H1 (cell line): ENCODE measurements around the gene MEDAG. TPM values are rescaled to one million over a fixed set of nuclear protein-coding genes. Genes with fewer than 3 reads are reported as not detected.
A peak's percentile ranks its signal among the peaks of the same experiment; 100 is the strongest.

ENCODE experiments used
- CTCF ChIA-PET: fragments of 300-600 bp; sonication (Branson Sonifier 250); formaldehyde crosslinking; loops from one replicate; lab custom pipeline; 2021; ENCODE audit not compliant: partially characterized antibody; lab: Charles Lee
- POLR2A ChIA-PET: fragments of 300-600 bp; sonication (Branson Sonifier 250); formaldehyde crosslinking; loops from one replicate; lab custom pipeline; 2021; ENCODE audit warnings: inconsistent platforms; ENCODE audit not compliant: partially characterized antibody; lab: Charles Lee
- DNase-seq, 2 experiments: peaks; one replicate each; pipeline versions ENCODE4 v3.0.0 to v3.0.0-alpha.2; 2010 to 2022; ENCODE audit warnings: low spot score in 2 of 2, low read depth in 1 of 2, mixed read lengths in 1 of 2
- FAIRE-seq: peaks from 2 replicates; lab custom pipeline; 2011; peaks lifted over from hg19 to GRCh38; lab: Jason Lieb, UNC
- H2AFZ ChIP-seq: 2 replicates; pipeline ENCODE4 v1.8.1; 2012; ENCODE audit warnings: low read length, inconsistent platforms
- H2AK5ac ChIP-seq: 2 replicates; pipeline ENCODE4 v1.6.1; 2013; ENCODE audit warnings: low read depth, low read length
- H2BK120ac ChIP-seq: replicated peaks from 2 replicates; pipeline ENCODE3; 2013; ENCODE audit warnings: low read depth, low read length, inconsistent platforms
- H2BK12ac ChIP-seq: 2 replicates; pipeline ENCODE4 v1.6.1; 2013; ENCODE audit warnings: low read depth, low read length
- H2BK15ac ChIP-seq: 2 replicates; pipeline ENCODE4 v1.6.1; 2013; ENCODE audit warnings: low read length
- H2BK20ac ChIP-seq: 2 replicates; pipeline ENCODE4 v1.6.1; 2013; ENCODE audit warnings: low read length
- H2BK5ac ChIP-seq: 2 replicates; pipeline ENCODE4 v1.6.1; 2013; ENCODE audit warnings: low read depth, low read length
- H3K14ac ChIP-seq: 2 replicates; pipeline ENCODE4 v1.6.1; 2013; ENCODE audit warnings: inconsistent platforms; ENCODE audit not compliant: insufficient read length
- H3K18ac ChIP-seq: 2 replicates; pipeline ENCODE4 v1.6.1; 2013; ENCODE audit warnings: low read length; ENCODE audit errors: extremely low read depth
- H3K23ac ChIP-seq: 2 replicates; pipeline ENCODE4 v1.6.1; 2013; ENCODE audit warnings: inconsistent platforms; ENCODE audit not compliant: insufficient read length
- H3K23me2 ChIP-seq: 2 replicates; pipeline ENCODE4 v1.6.1; 2013; ENCODE audit warnings: low read depth, low read length
- H3K27ac ChIP-seq: 2 replicates; pipeline ENCODE4 v1.6.1; 2011; ENCODE audit warnings: low read depth, low read length, inconsistent platforms
- H3K27me3 ChIP-seq, 4 experiments: replicated peaks in 1 of 4; 1 replicate in 1 of 4; 2 replicates in 3 of 4; pipeline versions ENCODE4 v1.6.1 to v1.8.1; 2011 to 2013; ENCODE audit warnings: low read length in 3 of 4, mild to moderate bottlenecking in 3 of 4, inconsistent platforms in 2 of 4, mixed read lengths in 2 of 4, moderate library complexity in 1 of 4; ENCODE audit not compliant: control insufficient read depth in 3 of 4, insufficient read depth in 3 of 4; ENCODE audit errors: extremely low read depth in 1 of 4
- H3K36me3 ChIP-seq, 4 experiments: 2 replicates each; pipeline versions ENCODE4 v1.6.1 to v1.8.1; 2011 to 2013; ENCODE audit warnings: mild to moderate bottlenecking in 4 of 4, low read length in 3 of 4, moderate library complexity in 2 of 4, control low read depth in 1 of 4, inconsistent platforms in 1 of 4; ENCODE audit not compliant: insufficient read depth in 4 of 4, control insufficient read depth in 2 of 4
- H3K4ac ChIP-seq: replicated peaks from 2 replicates; pipeline ENCODE3; 2013; ENCODE audit warnings: low read length, low read depth, mixed read lengths, inconsistent platforms; ENCODE audit not compliant: insufficient read length
- H3K4me1 ChIP-seq, 4 experiments: replicated peaks in 1 of 4; 1 replicate in 1 of 4; 2 replicates in 3 of 4; pipeline versions ENCODE4 v1.6.1 to v1.8.1; 2011 to 2013; ENCODE audit warnings: low read length in 3 of 4, inconsistent platforms in 2 of 4, mixed read lengths in 1 of 4; ENCODE audit not compliant: insufficient read depth in 4 of 4, control insufficient read depth in 3 of 4
- H3K4me2 ChIP-seq, 2 experiments: 2 replicates each; pipeline versions ENCODE4 v1.6.1 to v1.8.1; 2011 to 2013; ENCODE audit warnings: low read depth in 2 of 2, low read length in 2 of 2, control low read depth in 1 of 2, inconsistent platforms in 1 of 2, mild to moderate bottlenecking in 1 of 2; ENCODE audit not compliant: insufficient read depth in 1 of 2
- H3K4me3 ChIP-seq, 4 experiments: fragments of 200-600, 300-600 bp in 1 of 4; sonication (generic), shearing (Covaris generic), sonication (Bioruptor Twin) in 1 of 4; 2 replicates each; pipeline versions ENCODE4 v1.5.1 to v1.8.1; 2011 to 2016; ENCODE audit warnings: low read length in 4 of 4, low read depth in 3 of 4, control low read depth in 2 of 4, inconsistent platforms in 2 of 4, mild to moderate bottlenecking in 2 of 4, mixed read lengths in 1 of 4, moderate library complexity in 1 of 4; ENCODE audit not compliant: insufficient read depth in 2 of 4; ENCODE audit errors: extremely low read depth in 1 of 4
- H3K56ac ChIP-seq: replicated peaks from 2 replicates; pipeline ENCODE3; 2013; ENCODE audit warnings: low read depth, mild to moderate bottlenecking, mixed read lengths, low read length, inconsistent platforms; ENCODE audit not compliant: insufficient read length
- H3K79me1 ChIP-seq: 2 replicates; pipeline ENCODE4 v1.6.1; 2013; ENCODE audit warnings: low read depth, low read length, control low read depth
- H3K79me2 ChIP-seq, 2 experiments: 2 replicates each; pipeline versions ENCODE4 v1.6.1 to v1.8.1; 2012 to 2013; ENCODE audit warnings: low read length in 2 of 2, mild to moderate bottlenecking in 2 of 2, inconsistent platforms in 1 of 2; ENCODE audit not compliant: insufficient read depth in 2 of 2, control insufficient read depth in 1 of 2
- H3K9ac ChIP-seq, 4 experiments: replicated peaks in 1 of 4; 1 replicate in 1 of 4; 2 replicates in 3 of 4; pipeline versions ENCODE4 v1.6.1 to v1.8.1; 2011 to 2013; ENCODE audit warnings: low read depth in 3 of 4, low read length in 3 of 4, control low read depth in 2 of 4, mild to moderate bottlenecking in 2 of 4, moderate library complexity in 2 of 4, inconsistent platforms in 1 of 4; ENCODE audit errors: extremely low read depth in 1 of 4
- H3K9me3 ChIP-seq, 2 experiments: 2 replicates each; pipeline versions ENCODE4 v1.6.1 to v1.8.1; 2012 to 2013; ENCODE audit warnings: mild to moderate bottlenecking in 2 of 2, moderate library complexity in 2 of 2, control low read depth in 1 of 2, inconsistent platforms in 1 of 2, low read depth in 1 of 2, low read length in 1 of 2, mixed read lengths in 1 of 2; ENCODE audit not compliant: insufficient read depth in 2 of 2
- H4K20me1 ChIP-seq, 2 experiments: replicated peaks in 1 of 2; 2 replicates each; pipeline versions ENCODE3 to v1.8.1; 2011 to 2013; ENCODE audit warnings: inconsistent platforms in 2 of 2, low read length in 2 of 2, mild to moderate bottlenecking in 1 of 2; ENCODE audit not compliant: insufficient read depth in 2 of 2, control insufficient read depth in 1 of 2
- H4K5ac ChIP-seq: 2 replicates; pipeline ENCODE4 v1.6.1; 2013; ENCODE audit warnings: low read length, low read depth, mixed read lengths, inconsistent platforms; ENCODE audit not compliant: insufficient read length
- H4K8ac ChIP-seq: 2 replicates; pipeline ENCODE4 v1.8.0; 2013; ENCODE audit warnings: mild to moderate bottlenecking, moderate library complexity, low read length, inconsistent platforms; ENCODE audit not compliant: insufficient read depth; ENCODE audit errors: extremely low read depth
- H4K91ac ChIP-seq: replicated peaks from 2 replicates; pipeline ENCODE3; 2013; ENCODE audit warnings: low read length, mixed read lengths, inconsistent platforms; ENCODE audit not compliant: insufficient read length
- ASH2L ChIP-seq: fragments of 200-600, 300-600 bp; sonication (generic); IDR thresholded peaks from one replicate; pipeline ENCODE4 v1.7.1; 2017; ENCODE audit warnings: low read length
- BCL11A ChIP-seq, 2 experiments: IDR thresholded peaks; one replicate each; pipeline ENCODE4 v1.6.1; 2011; ENCODE audit warnings: low read depth in 2 of 2, low read length in 2 of 2, mild to moderate bottlenecking in 2 of 2
- CBX5 ChIP-seq: fragments of 300-800, 300-1000 bp; sonication (generic); IDR thresholded peaks from 2 replicates; pipeline ENCODE4 v1.7.1; 2016; ENCODE audit warnings: antibody characterized with exemption, low read length, low read depth
- HDAC2 ChIP-seq, 2 experiments: fragments of 300-600 bp in 1 of 2; sonication (generic) in 1 of 2; IDR thresholded peaks; 2 replicates each; pipeline ENCODE4 v1.6.1; 2011 to 2012; ENCODE audit warnings: low read depth in 2 of 2, low read length in 2 of 2, mild to moderate bottlenecking in 2 of 2, moderate library complexity in 2 of 2, borderline replicate concordance in 1 of 2, inconsistent platforms in 1 of 2
- JUN ChIP-seq: IDR thresholded peaks from 2 replicates; pipeline ENCODE4 v1.6.1; 2011; ENCODE audit warnings: low read depth, mild to moderate bottlenecking, improper control_type of control experiment, low read length
- KDM5A ChIP-seq: fragments of 200-600 bp; IDR thresholded peaks from 2 replicates; pipeline ENCODE4 v1.7.1; 2012; ENCODE audit warnings: mild to moderate bottlenecking, low read length, inconsistent platforms, mixed read lengths
- MAFK ChIP-seq: IDR thresholded peaks from 2 replicates; pipeline ENCODE4 v1.6.1; 2012; ENCODE audit warnings: low read depth, mild to moderate bottlenecking, improper control_type of control experiment, low read length
- NANOG ChIP-seq: IDR thresholded peaks from 2 replicates; pipeline ENCODE4 v1.6.1; 2011; ENCODE audit warnings: low read length, low read depth, mild to moderate bottlenecking, inconsistent platforms; ENCODE audit not compliant: insufficient read depth, poor library complexity, severe bottlenecking
- SIX5 ChIP-seq: IDR thresholded peaks from 2 replicates; pipeline ENCODE4 v1.6.1; 2011; ENCODE audit warnings: mild to moderate bottlenecking, low read depth, low read length
- SUZ12 ChIP-seq: fragments of 200-600 bp; sonication (generic); IDR thresholded peaks from 2 replicates; pipeline ENCODE4 v1.6.1; 2012; ENCODE audit warnings: mild to moderate bottlenecking, inconsistent platforms, low read length, moderate library complexity, mixed read lengths
- TEAD4 ChIP-seq: IDR thresholded peaks from 2 replicates; pipeline ENCODE4 v1.6.1; 2012; ENCODE audit warnings: low read depth, low read length, inconsistent platforms, mixed read lengths
- YY1 ChIP-seq: IDR thresholded peaks from 2 replicates; pipeline ENCODE4 v1.6.1; 2011; ENCODE audit warnings: low read depth, mild to moderate bottlenecking, low read length
- WGBS, 2 experiments: shearing (Covaris generic) in 1 of 2; methylation state at CpG; one replicate each; pipeline versions ENCODE4 v1.1.6 to v1.1.7; 2013 to 2015; ENCODE audit warnings: low lambda C conversion rate in 2 of 2, mixed read lengths in 2 of 2, inconsistent platforms in 1 of 2, low coverage in 1 of 2, missing lambda C conversion rate in 1 of 2; ENCODE audit not compliant: insufficient replicate concordance in 2 of 2, insufficient coverage in 1 of 2, insufficient read length in 1 of 2; ENCODE audit errors: extremely low coverage in 1 of 2, missing lambda C conversion rate in 1 of 2; 5-methylcytosine and 5-hydroxymethylcytosine counted together
- polyA plus RNA-seq, 7 experiments: library from polyadenylated mRNA; depleted of rRNA in 3 of 7; stranded (reverse) in 5 of 7; unstranded in 2 of 7; fragments of >200 nt in 5 of 7; fragments of 200-250 nt in 2 of 7; gene quantifications; 1 replicate in 5 of 7; 2 replicates in 1 of 7; 4 replicates in 1 of 7; pipeline versions ENCODE4 v1.2.1 to v1.2.3, GENCODE V29; 2011 to 2013; ENCODE audit warnings: missing spikeins in 2 of 7, mixed read lengths in 2 of 7
- total RNA-seq: library from RNA; stranded (reverse); fragmentation: NEBNext Ultra II Directional; extraction: Animal tissue kit (Norgen Biotek cat#: 25700); gene quantifications from 2 replicates; pipeline ENCODE4 v1.2.1, GENCODE V29; 2021

The MEDAG gene
- total and polyA plus RNA-seq, 2 of the 8 experiments (the other 6 are each of a cell fraction or from before 2014, with no cell fraction given), result 2.1 to 3.1 TPM

DNA sequence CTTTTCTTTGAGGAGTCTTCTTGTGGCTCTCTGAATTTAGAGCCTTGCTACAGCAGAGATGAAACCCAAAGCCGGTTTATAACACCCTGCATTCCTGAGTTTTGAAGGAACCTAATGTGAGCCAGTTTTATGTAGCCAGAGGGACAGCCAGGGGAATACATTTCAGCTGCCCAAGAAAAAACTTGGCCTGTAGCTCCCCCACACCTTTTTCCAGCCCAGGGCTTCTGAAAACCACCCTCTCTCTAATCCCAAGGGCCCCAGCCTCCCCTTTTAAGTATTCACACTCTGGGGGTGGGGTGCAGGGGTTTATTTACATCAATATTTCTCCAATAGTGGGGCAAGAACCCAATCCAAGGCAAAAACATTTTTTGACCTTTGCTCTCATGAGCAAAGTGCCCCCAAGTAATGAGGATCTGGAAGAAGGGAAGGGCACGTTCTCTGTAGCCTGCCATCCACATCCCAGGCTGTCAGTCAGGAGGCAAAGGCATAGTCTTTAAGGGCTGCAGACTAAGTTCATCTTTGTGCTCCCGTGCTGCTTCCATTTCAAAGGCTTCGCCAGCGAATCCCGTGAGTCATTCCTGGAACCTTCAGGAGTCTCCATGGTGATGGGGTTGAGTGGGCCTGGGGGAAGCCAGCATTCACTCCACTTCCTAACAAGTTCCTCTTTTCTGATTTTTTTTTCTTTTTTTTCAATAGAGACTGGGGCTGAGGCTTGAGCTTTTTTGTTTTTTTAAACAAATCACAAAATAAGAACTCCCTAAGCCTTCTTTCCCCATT is 33.2 kb upstream of the MEDAG start:
- no peak overlapping the region for H3K14ac ChIP-seq
- peak overlapping the region; percentile 21 to 25; a peak in 2 of 4 replicates for H3K4me2 ChIP-seq
- no peak overlapping the region; a peak in 1 of 7 replicates for H3K9ac ChIP-seq
- no peaks in the 10 kb centered on the region for H4K20me1 ChIP-seq
- H4K5ac ChIP-seq, result no peak overlapping the region
- H3K27ac ChIP-seq, result no peak overlapping the region
- H2BK20ac ChIP-seq, result no peak overlapping the region
- peak overlapping the region in 2 of 4 experiments; percentile 5 to 23; a peak in 1 of 8 replicates for H3K4me3 ChIP-seq
- ChIA-PET POLR2A (interaction anchor here (2.0 kb wide), 1 partner anchor 9 kb away, joined by 15 read pairs; no protein-coding TSS in a partner anchor), CTCF (interaction anchor here (1.1 to 1.5 kb wide), 4 partner anchors 20 to 190 kb away, joined by 3 to 9 read pairs (median 4); no protein-coding TSS in a partner anchor)
- no peak overlapping the region for H3K18ac ChIP-seq
- DNase-seq (no peak), FAIRE-seq (peak; percentile 58)
- H4K91ac ChIP-seq, result no peak overlapping the region
- WGBS, 2 experiments, result 22% methylated on average over 6 of the region's 6 CpGs; no CpG with 5 or more reads in 1 of the 2 experiments
- no peaks in the 10 kb centered on the region for H3K79me1 ChIP-seq
- H4K8ac ChIP-seq, result no peak overlapping the region
- no peak overlapping the region for H2AFZ ChIP-seq
- H3K79me2 ChIP-seq, result no peaks in the 10 kb centered on the region
- peaks cover 12 to 24% (median 16%) of the 10 kb centered on the region in 4 experiments; a peak in 6 of 7 replicates for H3K4me1 ChIP-seq
- no peak overlapping the region for H2AK5ac ChIP-seq
- H3K36me3 ChIP-seq, result no peaks in the 10 kb centered on the region
- no peak overlapping the region for H3K56ac ChIP-seq
- no peak overlapping the region for H2BK12ac ChIP-seq
- 0 out of 2 replicates have a peak overlapping the region, but pooled peaks have one; percentile 35 for H2BK5ac ChIP-seq
- H3K27me3 ChIP-seq, result no peaks in the 10 kb centered on the region
- H2BK15ac ChIP-seq, result no peak overlapping the region
- H3K23ac ChIP-seq, result no peak overlapping the region
- no peaks in the 10 kb centered on the region for H3K9me3 ChIP-seq
- no peak overlapping the region for H2BK120ac ChIP-seq
- H3K23me2 ChIP-seq, result no peaks in the 10 kb centered on the region
- H3K4ac ChIP-seq, result no peak overlapping the region
- peak; percentile 56; the same call in 1 of the 2 replicates for TF ChIP-seq JUN
- no peak for TF ChIP-seq HDAC2 (IDR thresholded peaks at IDR 0.05; ENCODE audit: borderline replicate concordance in 1 of 2, low read depth in 2 of 2, low read length in 2 of 2)
- no peak for TF ChIP-seq ASH2L
- no peak for TF ChIP-seq SUZ12
- no peak for TF ChIP-seq MAFK
- TF ChIP-seq TEAD4, result no peak
- TF ChIP-seq CBX5, result no peak
- TF ChIP-seq YY1, result peak; percentile 32; the same call in 1 of the 2 replicates
- TF ChIP-seq BCL11A (IDR thresholded peaks at IDR 0.05; ENCODE audit: low read depth in 2 of 2, low read length in 2 of 2), result no peak
- peak; percentile 9 for TF ChIP-seq NANOG
- no peak for TF ChIP-seq KDM5A
- no peak for TF ChIP-seq SIX5
